ENCODE measurements around the gene CTSC.
"Not testable (repeated sequence)": the region's sequence is repeated elsewhere in the genome, so short reads cannot be mapped to it uniquely, and the experiment has no call there.

Gene CTSC

GRCh38 chr11:88353386-88353785 is 15.8 kb upstream of the CTSC start:
- in situ Hi-C loops (cut with MboI; ENCODE audit: low sequenced_read_pairs): no loop called here

GRCh38 chr11:88352139-88352538 is 14.6 kb upstream of the CTSC start:
- in situ Hi-C loops (cut with MboI; ENCODE audit: low sequenced_read_pairs): no loop called here

GRCh38 chr11:88348870-88349269 is 11.3 kb upstream of the CTSC start:
- in situ Hi-C loops (cut with MboI; ENCODE audit: low sequenced_read_pairs): no loop called here

GRCh38 chr11:88345949-88346348 is 8.4 kb upstream of the CTSC start:
- in situ Hi-C loops (cut with MboI; ENCODE audit: low sequenced_read_pairs): no loop called here

GRCh38 chr11:88345408-88345807 is 7.9 kb upstream of the CTSC start:
- in situ Hi-C loops (cut with MboI; ENCODE audit: low sequenced_read_pairs): no loop called here

GRCh38 chr11:88344869-88345268 is 7.3 kb upstream of the CTSC start:
- in situ Hi-C loops (cut with MboI; ENCODE audit: low sequenced_read_pairs): no loop called here

- in situ Hi-C loops (cut with MboI; ENCODE audit: low sequenced_read_pairs): no loop called here
Measured at GRCh38 chr11:88341522-88342251, 4.2 kb upstream of the CTSC start.

- in situ Hi-C loops (cut with MboI; ENCODE audit: low sequenced_read_pairs): no loop called here
Measured at GRCh38 chr11:88340366-88340935, 2.9 kb upstream of the CTSC start.

GRCh38 chr11:88337987-88338668 is 592 bp upstream of the CTSC start:
- in situ Hi-C loops (cut with MboI; ENCODE audit: low sequenced_read_pairs): no loop called here

GRCh38 chr11:88335284-88335683 is 2.3 kb downstream of the CTSC start:
- in situ Hi-C loops (cut with MboI; ENCODE audit: low sequenced_read_pairs): no loop called here

- in situ Hi-C loops (cut with MboI; ENCODE audit: low sequenced_read_pairs): no loop called here
Measured at GRCh38 chr11:88333862-88334261, 3.7 kb downstream of the CTSC start.

- in situ Hi-C loops (cut with MboI; ENCODE audit: low sequenced_read_pairs): no loop called here
Measured at GRCh38 chr11:88332851-88333250, 4.7 kb downstream of the CTSC start.

GRCh38 chr11:88330826-88331428 is 6.6 kb downstream of the CTSC start:
- in situ Hi-C loops (cut with MboI; ENCODE audit: low sequenced_read_pairs): no loop called here

GRCh38 chr11:88329563-88330250 is 7.8 kb downstream of the CTSC start:
- in situ Hi-C loops (cut with MboI; ENCODE audit: low sequenced_read_pairs): no loop called here

GRCh38 chr11:88327462-88328143 is 9.9 kb downstream of the CTSC start:
- in situ Hi-C loops (cut with MboI; ENCODE audit: low sequenced_read_pairs): no loop called here

GRCh38 chr11:88327061-88327460 is 10.5 kb downstream of the CTSC start:
- in situ Hi-C loops (cut with MboI; ENCODE audit: low sequenced_read_pairs): no loop called here

GRCh38 chr11:88326099-88326498 is 11.4 kb downstream of the CTSC start:
- in situ Hi-C loops (cut with MboI; ENCODE audit: low sequenced_read_pairs): no loop called here

- in situ Hi-C loops (cut with MboI; ENCODE audit: low sequenced_read_pairs): no loop called here
Measured at GRCh38 chr11:88324562-88325345, 12.8 kb downstream of the CTSC start.

GRCh38 chr11:88322881-88323280 is 14.7 kb downstream of the CTSC start:
- in situ Hi-C loops (cut with MboI; ENCODE audit: low sequenced_read_pairs): not testable (repeated sequence)

- in situ Hi-C loops (cut with MboI; ENCODE audit: low sequenced_read_pairs): not testable (repeated sequence)
Measured at GRCh38 chr11:88321412-88321811, 16.1 kb downstream of the CTSC start.

All from hTERT RPE-1 (cell line).